Non-pigmented ciliary epithelial cell (primary cell): ENCODE measurements around the gene DIAPH2.
A peak's percentile ranks its signal among the peaks of the same experiment; 100 is the strongest.

Experiments used
- DNase-seq: peaks from one replicate; pipeline ENCODE4 v3.0.0-alpha.2; 2010; ENCODE audit warnings: low read depth

The DIAPH2 gene

GRCh38 chrX:97189668-97190067 lies 505.0 kb downstream of the DIAPH2 start:
- no peak for DNase-seq

GRCh38 chrX:97199501-97199900 lies 514.9 kb downstream of the DIAPH2 start:
- peak; percentile 30 for DNase-seq

GRCh38 chrX:97200454-97200853 lies 515.8 kb downstream of the DIAPH2 start:
- DNase-seq = no peak

- no peak for DNase-seq
Observed at GRCh38 chrX:97210501-97210900, 525.9 kb downstream of the DIAPH2 start.

GRCh38 chrX:97211070-97211469 lies 526.4 kb downstream of the DIAPH2 start:
- DNase-seq = no peak

- DNase-seq = no peak
Observed at GRCh38 chrX:97215186-97215585, 530.5 kb downstream of the DIAPH2 start.

GRCh38 chrX:97224148-97224547 lies 539.5 kb downstream of the DIAPH2 start:
- no peak for DNase-seq

- DNase-seq = no peak
Observed at GRCh38 chrX:97229318-97229717, 544.7 kb downstream of the DIAPH2 start.

- no peak for DNase-seq
Observed at GRCh38 chrX:97230948-97231347, 546.3 kb downstream of the DIAPH2 start.

GRCh38 chrX:97234471-97235081 lies 549.9 kb downstream of the DIAPH2 start:
- no peak for DNase-seq

- peak; percentile 27 for DNase-seq
Observed at GRCh38 chrX:97238632-97239031, 554.0 kb downstream of the DIAPH2 start.

GRCh38 chrX:97252111-97252510 lies 567.5 kb downstream of the DIAPH2 start:
- no peak for DNase-seq

- no peak for DNase-seq
Observed at GRCh38 chrX:97260679-97261078, 576.0 kb downstream of the DIAPH2 start.

GRCh38 chrX:97266406-97267121 lies 581.9 kb downstream of the DIAPH2 start:
- no peak for DNase-seq

GRCh38 chrX:97267396-97268181 lies 582.9 kb downstream of the DIAPH2 start:
- no peak for DNase-seq

GRCh38 chrX:97268182-97268680 lies 583.6 kb downstream of the DIAPH2 start:
- no peak for DNase-seq

- DNase-seq = no peak
Observed at GRCh38 chrX:97284531-97284930, 599.9 kb downstream of the DIAPH2 start.

- DNase-seq = no peak
Observed at GRCh38 chrX:97290199-97290598, 605.6 kb downstream of the DIAPH2 start.

- DNase-seq = no peak
Observed at GRCh38 chrX:97294041-97294440, 609.4 kb downstream of the DIAPH2 start.

GRCh38 chrX:97295954-97296353 lies 611.3 kb downstream of the DIAPH2 start:
- no peak for DNase-seq

GRCh38 chrX:97306771-97307470 lies 622.3 kb downstream of the DIAPH2 start:
- no peak for DNase-seq

- DNase-seq = no peak
Observed at GRCh38 chrX:97308171-97308570, 623.5 kb downstream of the DIAPH2 start.
